GM18519 (cell line): ENCODE measurements around the gene CD79A.

Source experiments
- ATAC-seq: cut with Tn5 transposase; IDR thresholded peaks from one replicate; pipeline ENCODE4 v1.9.1; 2021; ENCODE audit warnings: mild to moderate bottlenecking, moderate library complexity; ENCODE audit not compliant: unreplicated experiment, low FRiP score

The CD79A gene

GRCh38 chr19:41917676-41918075, 40.6 kb downstream of the CD79A start:
- no peak for ATAC-seq

GRCh38 chr19:41918095-41918494, 41.0 kb downstream of the CD79A start:
- ATAC-seq: no peak

GRCh38 chr19:41918653-41919244, 41.7 kb downstream of the CD79A start:
- no peak for ATAC-seq

GRCh38 chr19:41919948-41920712, 43.1 kb downstream of the CD79A start:
- ATAC-seq: no peak

- no peak for ATAC-seq
Measured at GRCh38 chr19:41920882-41921576, 44.0 kb downstream of the CD79A start.

GRCh38 chr19:41921577-41922576, 44.8 kb downstream of the CD79A start:
- no peak for ATAC-seq

GRCh38 chr19:41922585-41922984, 45.5 kb downstream of the CD79A start:
- no peak for ATAC-seq

- no peak for ATAC-seq
Measured at GRCh38 chr19:41923045-41923788, 46.1 kb downstream of the CD79A start.

GRCh38 chr19:41924151-41925145, 47.4 kb downstream of the CD79A start:
- ATAC-seq: no peak

- no peak for ATAC-seq
Measured at GRCh38 chr19:41925208-41926003, 48.3 kb downstream of the CD79A start.

- no peak for ATAC-seq
Measured at GRCh38 chr19:41926028-41926762, 49.1 kb downstream of the CD79A start.

- no peak for ATAC-seq
Measured at GRCh38 chr19:41926763-41927496, 49.9 kb downstream of the CD79A start.

- ATAC-seq: no peak
Measured at GRCh38 chr19:41927497-41928192, 50.6 kb downstream of the CD79A start.

GRCh38 chr19:41928221-41928683, 51.2 kb downstream of the CD79A start, which contains the start of gene ERFL:
ERFL (minus strand) TSS chr19:41928449; CDS start chr19:41912919, 15,530 bp downstream.
- no peak for ATAC-seq

GRCh38 chr19:41928754-41929535, 51.9 kb downstream of the CD79A start:
- ATAC-seq: no peak
